GM21619 (cell line): ENCODE results near the gene TAS2R19.
"Not testable (repeated sequence)": the region's sequence is repeated elsewhere in the genome, so short reads cannot be mapped to it uniquely, and the experiment has no call there.

ENCODE experiments used
- ATAC-seq: cut with Tn5 transposase; IDR thresholded peaks from one replicate; pipeline ENCODE4 v1.9.1; 2021; ENCODE audit not compliant: unreplicated experiment

TAS2R19 gene, protein sequence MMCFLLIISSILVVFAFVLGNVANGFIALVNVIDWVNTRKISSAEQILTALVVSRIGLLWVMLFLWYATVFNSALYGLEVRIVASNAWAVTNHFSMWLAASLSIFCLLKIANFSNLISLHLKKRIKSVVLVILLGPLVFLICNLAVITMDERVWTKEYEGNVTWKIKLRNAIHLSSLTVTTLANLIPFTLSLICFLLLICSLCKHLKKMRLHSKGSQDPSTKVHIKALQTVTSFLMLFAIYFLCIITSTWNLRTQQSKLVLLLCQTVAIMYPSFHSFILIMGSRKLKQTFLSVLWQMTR

DNA sequence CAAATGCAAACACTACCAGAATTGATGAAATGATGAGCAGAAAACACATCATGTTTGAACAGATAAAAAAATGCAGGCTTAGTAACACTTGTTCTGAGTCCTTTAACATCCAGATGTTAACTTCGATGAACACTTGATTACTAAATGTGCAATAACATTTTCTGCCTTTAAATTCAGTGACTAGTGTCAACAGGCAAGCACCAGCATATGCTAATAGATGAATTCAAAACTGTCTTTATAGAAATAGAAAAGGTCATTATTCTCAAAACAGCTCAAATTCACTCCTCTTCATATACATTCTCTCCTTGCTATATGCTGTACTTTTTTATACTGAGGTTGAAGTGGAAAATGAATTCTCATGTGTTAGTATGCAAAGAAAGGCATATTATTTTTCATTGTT is at the start of gene TAS2R19:
TAS2R19 (minus strand) TSS at position 101 of the 400 bp plus-strand sequence; CDS start at position 52, 49 bp downstream.
- ATAC-seq, result no peak

DNA sequence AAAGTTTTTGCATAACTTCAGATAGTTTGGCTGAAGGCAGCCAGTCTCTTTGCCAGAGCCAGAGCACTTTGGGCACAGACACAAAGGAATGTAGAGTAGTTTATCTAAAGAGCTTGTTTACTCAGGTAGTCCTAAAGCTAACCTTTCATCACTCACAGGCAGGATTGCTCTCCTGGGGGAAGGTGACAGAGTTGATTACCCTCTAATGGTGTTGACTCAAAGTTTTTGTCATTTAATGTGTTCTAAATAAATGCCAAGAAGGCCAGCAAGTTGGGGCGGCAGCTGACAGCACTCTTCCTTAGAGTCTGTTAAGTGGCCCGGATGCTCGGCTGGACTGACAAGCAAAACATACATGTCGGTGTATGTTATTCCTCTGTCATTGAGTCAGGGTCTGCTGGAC is 49.0 kb upstream of the TAS2R19 start:
- ATAC-seq, result no peak

DNA sequence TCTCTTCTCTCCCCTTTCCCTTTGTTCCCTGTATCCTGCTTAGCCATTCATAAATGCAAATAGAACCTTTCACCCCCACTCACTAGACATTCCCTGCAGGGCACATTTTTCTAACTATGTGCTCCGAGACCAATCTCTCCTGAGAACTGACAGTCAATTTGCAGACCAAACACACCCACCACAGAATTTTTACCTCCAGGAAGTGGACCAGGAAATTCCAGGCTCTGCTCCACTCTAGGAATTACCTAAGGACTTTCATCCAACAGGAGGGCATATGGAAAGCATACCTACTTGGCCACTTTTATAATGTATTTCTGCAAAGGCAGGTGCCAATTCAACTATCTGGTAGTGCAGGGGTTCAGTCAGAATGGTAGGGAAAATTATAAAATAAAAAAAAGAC is 48.6 kb upstream of the TAS2R19 start:
- no peak for ATAC-seq

DNA sequence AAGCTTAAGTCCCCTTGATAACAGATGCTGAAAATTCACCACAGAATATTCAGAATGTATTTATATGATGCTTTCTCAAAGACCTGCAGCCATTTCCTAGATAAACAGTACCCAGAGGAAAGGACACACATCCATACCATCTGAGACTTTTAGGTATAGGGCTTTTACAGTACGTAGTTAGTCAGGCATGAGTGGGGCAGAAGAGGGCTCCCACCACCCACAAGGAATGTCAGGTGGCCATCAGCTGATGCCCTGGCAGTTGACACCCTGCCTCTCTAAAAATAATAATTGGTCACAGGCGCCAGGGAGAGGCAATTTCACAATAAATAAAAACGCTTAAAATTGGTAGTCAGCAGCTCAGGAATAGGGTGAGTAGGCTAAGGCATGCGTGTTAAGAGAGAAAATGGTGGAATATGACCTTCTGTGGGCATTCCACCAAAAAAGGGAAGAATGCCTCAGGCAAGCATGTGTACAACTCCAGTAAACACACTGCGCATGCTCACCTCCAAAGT is 47.5 kb upstream of the TAS2R19 start:
- no peak for ATAC-seq

DNA sequence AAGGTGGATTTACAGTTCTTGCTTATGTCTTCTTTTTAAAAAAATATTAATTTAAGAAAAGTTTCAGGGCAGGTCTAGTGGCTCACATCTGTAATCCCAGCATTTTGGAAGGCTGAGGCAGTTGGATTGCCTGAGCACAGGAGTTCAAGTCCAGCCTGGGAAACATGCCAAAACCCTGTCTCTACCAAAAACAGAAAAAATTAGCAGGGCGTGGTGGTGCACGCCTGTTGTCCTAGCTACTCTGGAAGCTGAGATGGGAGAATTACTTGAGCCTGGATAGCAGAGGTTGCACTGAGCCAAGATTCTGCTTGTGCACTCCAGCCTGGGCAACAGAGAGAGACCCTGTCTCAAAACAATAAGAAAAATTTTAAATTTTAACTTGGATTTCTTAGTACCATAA is 45.1 kb upstream of the TAS2R19 start:
- ATAC-seq, result no peak

DNA sequence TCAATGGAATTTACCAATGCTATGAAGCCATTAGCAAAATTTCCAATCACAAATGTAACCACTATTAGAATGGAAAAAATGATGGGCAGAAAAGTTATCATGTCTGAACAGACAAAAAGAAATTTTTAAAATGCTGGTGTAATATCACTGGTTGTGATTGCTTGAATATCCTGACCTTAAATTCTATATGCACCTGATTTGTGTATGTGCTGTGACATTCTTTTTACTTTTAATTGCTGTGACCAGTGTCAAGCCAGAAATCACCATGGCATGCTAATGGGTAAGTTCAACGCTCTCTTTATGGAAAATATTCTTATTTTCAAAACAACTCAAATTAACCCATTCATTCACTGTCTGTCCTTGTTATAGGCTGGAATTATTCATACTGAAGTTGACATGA is 39.8 kb upstream of the TAS2R19 start, which contains the start of gene TAS2R46:
TAS2R46 (minus strand) TSS at position 101 of the 400 bp plus-strand sequence; CDS start at position 101, 0 bp downstream.
- not testable (repeated sequence) for ATAC-seq

DNA sequence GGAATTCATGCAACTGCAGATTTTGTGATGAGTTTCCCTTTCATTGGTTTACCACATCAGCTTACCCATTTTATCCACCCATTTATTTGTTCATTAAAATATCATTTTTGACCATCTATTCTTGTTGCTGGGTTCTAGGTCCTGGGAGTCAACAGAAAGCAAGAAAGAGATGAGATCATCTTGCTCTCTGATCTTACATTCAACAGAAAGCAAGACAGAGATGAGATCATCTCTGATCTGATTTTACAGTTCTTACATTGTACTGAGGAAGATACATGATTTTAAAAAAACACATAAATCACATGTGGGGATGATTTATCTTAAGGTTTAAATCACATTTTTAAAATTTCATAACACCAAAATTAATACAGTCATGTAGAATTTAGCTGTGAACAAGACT is 37.4 kb upstream of the TAS2R19 start:
- no peak for ATAC-seq

DNA sequence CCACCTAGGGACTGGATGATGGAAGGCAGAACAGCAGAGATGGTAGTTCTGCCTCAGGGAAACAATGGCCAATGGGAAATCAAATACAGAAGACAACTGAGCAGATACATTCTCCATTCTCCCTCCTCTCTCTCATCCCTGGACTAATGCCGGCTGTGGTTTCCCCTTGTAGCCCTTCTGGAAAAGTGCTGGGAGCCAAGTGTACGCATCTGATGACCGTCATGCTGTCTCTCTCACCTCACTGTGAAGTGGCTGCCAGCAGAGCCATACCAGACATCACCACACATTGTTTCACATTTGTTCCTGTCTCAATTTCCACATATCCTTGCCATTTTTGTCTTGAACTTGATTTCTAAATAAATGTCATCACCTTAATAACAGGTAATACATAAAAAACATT is 36.6 kb upstream of the TAS2R19 start:
- ATAC-seq, result no peak

DNA sequence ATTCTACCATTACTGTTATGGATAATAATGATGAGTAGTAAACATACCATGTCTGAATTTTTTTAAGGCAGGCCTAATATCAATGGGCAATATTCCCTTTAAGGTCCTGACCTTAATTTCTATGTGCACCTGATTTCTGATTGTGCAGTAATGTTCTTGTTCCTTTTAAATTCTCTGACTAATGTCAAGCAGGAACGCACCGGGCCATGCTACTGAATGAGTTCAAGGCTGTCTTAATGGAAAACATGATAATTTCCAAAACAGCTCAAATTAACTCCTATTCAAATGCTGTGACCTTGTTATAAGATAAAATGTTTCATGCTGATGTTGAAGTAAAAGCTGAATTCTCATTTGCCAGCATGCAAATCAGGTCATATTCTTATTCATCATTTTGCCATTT is 32.9 kb upstream of the TAS2R19 start:
- no peak for ATAC-seq

DNA sequence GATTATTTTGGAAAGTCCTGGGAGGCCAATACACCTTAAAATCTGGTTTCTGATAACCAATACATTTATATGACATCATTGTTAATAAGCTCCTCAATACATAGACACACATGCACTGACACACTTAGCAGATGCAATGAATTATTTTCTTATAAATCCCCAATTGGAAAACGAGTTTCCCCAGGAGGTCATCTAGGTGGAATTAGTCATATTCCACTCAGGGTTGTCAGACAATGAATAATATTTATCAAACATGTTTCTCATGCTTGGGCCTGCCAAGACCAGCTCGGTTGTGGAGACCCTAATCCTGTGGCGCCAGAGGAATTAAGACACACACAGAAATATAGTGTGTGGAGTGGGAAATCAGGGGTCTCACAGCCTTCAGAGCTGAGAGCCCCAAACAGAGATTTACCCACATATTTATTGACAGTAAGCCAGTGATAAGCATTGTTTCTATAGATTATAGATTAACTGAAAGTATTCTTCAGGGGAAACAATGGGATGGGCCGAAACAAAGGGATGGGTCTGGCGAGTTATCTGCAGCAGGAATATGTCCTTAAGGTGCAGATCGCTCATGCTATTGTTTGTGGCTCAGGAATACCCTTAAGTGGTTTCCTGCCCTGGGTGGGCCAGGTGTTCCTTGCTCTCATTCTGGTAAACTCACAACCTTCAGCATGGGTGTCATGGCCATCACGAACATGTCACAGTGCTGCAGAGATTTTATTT is 27.5 kb upstream of the TAS2R19 start:
- not testable (repeated sequence) for ATAC-seq

DNA sequence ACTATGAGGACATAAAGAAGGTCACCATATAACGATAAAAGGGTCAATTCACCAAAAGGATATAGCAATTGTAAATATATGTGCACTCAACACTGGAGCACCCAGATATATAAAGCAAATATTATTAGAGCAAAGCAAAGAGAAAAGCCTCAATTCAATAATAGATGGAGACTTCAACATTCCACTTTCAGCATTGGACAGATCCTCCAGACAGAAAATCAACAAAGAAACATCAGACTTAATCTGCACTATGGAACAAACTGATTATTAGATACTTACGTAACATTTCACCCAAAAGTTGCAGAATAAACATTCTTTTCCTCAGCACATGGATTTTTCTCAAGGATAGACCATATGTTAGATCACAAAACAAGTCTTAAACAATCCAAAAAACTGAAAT is 18.9 kb upstream of the TAS2R19 start:
- ATAC-seq, result not testable (repeated sequence)

DNA sequence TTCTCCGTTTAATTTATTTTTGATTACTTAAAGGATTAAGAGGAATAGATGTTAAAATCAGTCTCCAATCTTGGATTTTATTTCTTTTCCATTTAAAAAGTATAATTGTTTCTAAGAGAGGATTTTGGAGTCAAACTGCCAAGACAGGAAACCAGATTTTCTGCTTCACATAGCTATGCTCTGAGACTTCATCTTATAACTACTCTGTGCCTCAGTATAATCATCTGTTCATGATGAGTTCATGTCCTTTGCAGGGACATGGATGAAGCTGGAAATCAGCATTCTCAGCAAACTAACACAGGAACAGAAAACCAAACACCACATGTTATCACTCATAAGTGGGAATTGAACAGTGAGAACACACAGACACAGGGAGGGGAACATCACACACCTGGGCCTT is 17.7 kb upstream of the TAS2R19 start:
- no peak for ATAC-seq

DNA sequence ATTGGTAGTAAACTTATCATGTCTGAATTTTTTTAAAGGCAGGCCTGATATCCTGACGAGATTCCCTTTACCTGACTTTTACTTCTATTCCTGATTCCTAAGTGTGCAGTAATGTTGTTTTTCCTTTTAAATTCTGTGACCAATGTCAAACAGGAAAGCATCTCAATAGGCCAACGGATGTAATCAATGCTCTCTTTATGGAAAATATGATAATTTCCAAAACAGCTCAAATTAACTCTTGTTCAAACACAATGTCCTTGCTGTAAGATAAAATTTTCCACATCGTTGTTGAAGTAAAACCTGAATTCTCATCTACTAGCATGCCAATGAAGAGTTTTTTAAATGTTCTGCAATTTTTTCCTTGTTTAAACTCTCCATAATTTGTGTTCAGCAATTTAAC is 16.8 kb upstream of the TAS2R19 start:
- no peak for ATAC-seq

DNA sequence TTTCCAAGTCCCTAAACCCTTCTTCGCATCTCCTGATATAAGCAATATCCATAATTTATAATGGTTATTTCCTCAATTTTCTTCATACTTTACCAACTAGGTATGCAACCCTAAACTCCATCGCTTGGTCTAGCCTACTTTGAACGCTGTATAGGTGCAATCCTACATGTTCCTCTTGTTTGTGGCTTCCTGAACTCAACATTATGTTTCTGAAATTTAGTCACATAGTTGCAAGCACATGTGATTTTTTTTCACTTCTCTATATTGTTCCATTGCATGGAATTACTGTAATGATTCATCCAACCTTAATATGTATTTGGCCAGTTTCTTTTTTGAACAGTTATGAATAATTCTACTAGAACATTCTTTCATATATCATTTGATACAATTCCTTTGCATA is 11.5 kb upstream of the TAS2R19 start:
- ATAC-seq, result not testable (repeated sequence)

DNA sequence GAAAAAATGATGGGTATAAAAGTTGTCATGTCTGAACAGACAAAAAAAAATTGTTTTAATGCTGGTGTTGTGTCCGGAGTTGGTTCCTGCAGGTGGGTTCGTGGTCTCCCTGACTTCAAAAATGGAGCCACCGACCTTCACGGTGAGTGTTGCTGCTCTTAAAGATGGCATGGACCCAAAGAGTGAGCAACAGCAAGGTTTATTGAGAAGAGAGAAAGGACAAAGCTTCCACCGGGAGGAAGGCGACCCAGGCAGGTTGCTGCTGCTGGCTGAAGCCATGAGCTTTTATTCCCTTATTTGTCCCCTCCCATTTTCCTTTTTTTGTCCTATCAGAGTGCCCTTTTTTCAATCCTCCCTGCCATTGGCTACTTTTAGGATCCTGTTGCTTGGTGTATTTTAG is 8.9 kb upstream of the TAS2R19 start, which contains the start of gene TAS2R31:
TAS2R31 (minus strand) TSS at position 101 of the 400 bp plus-strand sequence; CDS start at position 29, 72 bp downstream.
- ATAC-seq, result no peak

DNA sequence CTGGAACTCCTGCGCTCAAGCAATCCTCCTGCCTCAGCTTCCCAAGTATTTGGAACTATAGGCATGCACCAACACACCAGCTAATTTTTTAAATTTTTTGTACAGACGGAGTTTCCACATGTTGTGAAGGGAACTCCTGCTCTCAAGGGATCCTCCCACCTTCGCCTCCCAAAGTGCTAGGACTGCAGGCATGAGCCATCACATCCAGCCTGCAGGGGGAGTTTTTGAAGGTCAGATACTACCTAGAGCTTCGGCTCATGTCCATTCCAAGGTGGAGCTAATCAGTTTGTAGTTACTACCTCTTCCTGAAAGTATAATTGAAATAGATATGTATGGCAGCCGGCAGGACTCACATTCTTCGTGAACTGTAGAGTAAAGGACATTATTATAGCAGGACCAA is 3.7 kb upstream of the TAS2R19 start:
- ATAC-seq, result no peak

DNA sequence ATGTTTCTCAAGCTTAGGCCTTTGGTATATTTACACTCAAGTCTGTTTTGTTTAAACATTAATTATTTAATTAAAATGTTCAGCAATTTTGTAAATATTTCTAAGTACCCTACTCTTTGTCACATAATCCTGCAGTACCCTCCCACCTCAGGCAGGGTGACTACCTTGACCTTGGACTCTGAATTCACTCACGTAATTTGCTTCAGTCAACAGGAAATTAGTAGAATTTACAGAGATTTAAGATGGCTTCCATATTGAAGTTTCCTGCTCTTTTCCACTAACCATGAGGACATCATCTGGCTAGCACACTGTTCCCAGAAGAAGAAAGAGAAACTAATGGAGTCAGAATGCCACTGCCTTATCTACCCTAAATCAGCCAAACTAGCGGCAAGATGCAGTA is 967 bp upstream of the TAS2R19 start:
- ATAC-seq, result no peak

DNA sequence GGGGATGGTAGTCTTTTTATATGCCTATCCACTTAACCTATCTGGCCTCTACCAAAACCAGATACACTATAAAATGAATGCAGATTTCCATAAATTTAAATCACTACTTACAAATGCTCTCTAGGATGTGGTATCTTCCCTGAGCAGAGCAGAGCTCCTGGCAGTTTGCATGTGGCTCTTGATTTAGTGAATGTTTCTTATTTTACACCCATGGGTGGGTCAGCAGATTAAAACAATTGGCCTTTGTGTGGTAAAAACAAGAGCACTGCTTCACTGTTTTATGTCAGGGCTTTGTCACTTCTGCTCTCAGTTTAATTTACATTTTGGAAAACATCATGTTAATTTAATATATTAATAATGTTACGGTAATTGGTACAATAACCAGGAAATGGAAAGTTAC is 5.5 kb downstream of the TAS2R19 start:
- no peak for ATAC-seq

DNA sequence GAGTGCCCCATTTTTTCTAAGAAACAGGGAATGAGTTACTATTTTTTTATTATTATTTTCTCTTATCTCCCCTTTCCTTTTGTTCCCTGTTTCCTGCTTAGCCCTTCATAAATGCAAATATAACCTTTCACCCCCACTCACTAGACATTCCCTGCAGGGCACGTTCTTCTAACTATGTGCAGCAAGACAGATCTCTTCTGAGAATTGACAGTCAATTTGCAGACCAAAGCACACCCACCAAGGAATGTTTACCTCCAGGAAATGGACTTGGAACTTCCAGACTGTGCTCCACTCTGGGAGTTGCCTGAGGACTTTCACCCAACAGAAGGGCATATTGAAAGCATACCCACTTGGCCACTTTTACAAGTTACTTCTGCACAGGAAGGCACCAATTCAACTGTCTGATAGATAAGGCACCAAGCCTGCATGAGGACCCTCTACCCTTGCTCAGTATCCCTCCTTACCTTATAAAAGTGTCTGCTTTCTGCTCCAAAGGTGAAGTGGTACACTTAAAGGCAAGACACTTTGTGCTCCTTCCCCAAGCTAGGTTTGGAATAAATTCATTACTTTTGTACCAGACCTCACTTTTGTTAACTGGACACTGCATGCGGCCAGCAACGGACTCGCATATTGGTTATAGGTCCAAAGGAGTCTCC is 6.5 kb downstream of the TAS2R19 start:
- ATAC-seq, result no peak

DNA sequence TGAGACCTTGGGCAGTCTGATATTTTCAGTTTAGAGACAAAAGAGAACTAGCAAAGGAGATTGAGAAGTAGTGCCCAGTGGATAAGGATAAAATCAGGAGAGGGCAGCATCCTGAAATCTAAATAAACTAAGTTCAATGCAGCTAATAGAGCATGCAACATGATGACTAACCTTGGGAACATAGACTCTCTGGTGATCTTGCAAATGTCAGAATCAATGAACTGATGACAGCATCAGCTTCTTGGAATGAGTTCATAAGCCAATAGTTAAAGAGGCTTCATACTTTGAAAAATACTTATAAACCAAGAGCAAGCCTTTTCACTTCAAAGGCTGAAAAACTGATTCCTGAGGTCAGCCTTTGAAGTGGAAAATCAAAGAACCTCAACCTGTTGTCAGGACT is 8.2 kb downstream of the TAS2R19 start:
- ATAC-seq, result no peak

DNA sequence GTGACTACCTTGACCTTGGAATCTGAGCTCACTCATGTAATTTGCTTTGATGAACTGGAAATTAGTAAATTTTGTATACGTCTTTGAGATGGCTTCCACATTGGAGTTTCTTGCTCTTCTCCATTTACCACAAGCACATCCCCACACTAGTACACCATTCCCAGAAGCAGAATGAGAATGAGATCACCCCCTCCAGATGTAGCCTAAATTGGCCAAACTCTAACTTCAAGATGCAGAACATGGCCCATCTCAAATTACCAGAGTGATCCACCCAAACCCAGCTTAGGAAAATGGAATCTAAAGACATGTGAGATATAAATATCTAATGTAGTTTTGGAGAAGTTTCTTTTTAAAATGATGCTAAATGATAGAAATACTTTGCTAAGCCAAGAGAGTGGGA is 14.8 kb downstream of the TAS2R19 start:
- no peak for ATAC-seq

DNA sequence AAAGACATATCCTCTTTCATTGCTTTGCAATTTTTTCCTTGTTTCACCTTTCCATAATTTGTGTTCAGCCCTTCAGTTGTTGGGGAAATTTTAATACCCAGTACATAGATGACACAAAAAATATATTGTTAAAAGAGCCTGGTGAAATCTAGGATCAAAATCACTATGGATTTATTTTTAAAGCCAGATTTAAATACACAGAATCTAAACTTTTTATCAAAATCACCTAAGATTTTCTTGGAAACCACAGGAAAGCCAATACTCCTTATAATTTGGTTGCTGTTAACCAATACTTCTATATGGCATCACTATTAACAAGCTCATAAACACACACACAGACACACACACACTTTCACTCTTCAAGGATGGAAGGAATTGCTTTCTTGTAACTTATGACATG is 24.2 kb downstream of the TAS2R19 start, which contains the start of gene TAS2R20:
TAS2R20 (minus strand) TSS at position 101 of the 400 bp plus-strand sequence. CDS start 429 bp downstream, outside the sequence.
- ATAC-seq, result no peak
